Breast epithelium (tissue), 3 donors: Measurements from ENCODE around the gene TM9SF2.

ENCODE experiments used
- CTCF ChIP-seq, 3 donors: fragments of 450-650 bp; IDR thresholded peaks; one replicate each; pipeline ENCODE4 v1.5.1; 2016 to 2017; ENCODE audit warnings: antibody characterized with exemption in 3 of 3, mild to moderate bottlenecking in 3 of 3, moderate library complexity in 3 of 3
- POLR2A ChIP-seq: fragments of 450-650 bp; IDR thresholded peaks from one replicate; pipeline ENCODE4 v1.6.1; 2016; ENCODE audit warnings: antibody characterized with exemption, mild to moderate bottlenecking, moderate library complexity
- POLR2AphosphoS5 ChIP-seq, 3 donors: sonication (generic); formaldehyde crosslinking; IDR thresholded peaks; one replicate each; pipeline ENCODE4 v1.6.1; 2017; ENCODE audit warnings: antibody characterized with exemption in 3 of 3

- TF ChIP-seq POLR2A (no peak), CTCF (IDR thresholded peaks at IDR 0.05) (no peak), POLR2AphosphoS5 (IDR thresholded peaks at IDR 0.05) (no peak)
Observed at GRCh38 chr13:99509479-99509878, 8.2 kb downstream of the TM9SF2 start.
